GM12875 (cell line): Measurements from ENCODE around the gene ADAM22.

ENCODE experiments used
- H3K4me3 ChIP-seq: one replicate; pipeline ENCODE4 v1.5.1; 2011; ENCODE audit warnings: low read depth, low read length, control low read depth
- CTCF ChIP-seq: IDR thresholded peaks from 2 replicates; pipeline ENCODE4 v1.5.1; 2011; ENCODE audit warnings: low read depth, mild to moderate bottlenecking, control low read depth, inconsistent platforms, low read length, moderate library complexity, borderline replicate concordance; ENCODE audit not compliant: insufficient read depth

ADAM22 gene

GRCh38 chr7:88069093-88069492 is 135.0 kb downstream of the ADAM22 start:
- H3K4me3 ChIP-seq, result no peak overlapping the region
- no peak for TF ChIP-seq CTCF

- no peak for TF ChIP-seq CTCF
- H3K4me3 ChIP-seq, result peak overlapping the region; percentile 26
Measured at GRCh38 chr7:88071994-88072714, 138.1 kb downstream of the ADAM22 start.

GRCh38 chr7:88072715-88073055 is 138.6 kb downstream of the ADAM22 start:
- no peak overlapping the region for H3K4me3 ChIP-seq
- TF ChIP-seq CTCF, result no peak

- no peak for TF ChIP-seq CTCF
- H3K4me3 ChIP-seq, result no peak overlapping the region
Measured at GRCh38 chr7:88073626-88074025, 139.6 kb downstream of the ADAM22 start.

GRCh38 chr7:88075216-88075615 is 141.2 kb downstream of the ADAM22 start:
- no peak for TF ChIP-seq CTCF

GRCh38 chr7:88083883-88084282 is 149.8 kb downstream of the ADAM22 start:
- TF ChIP-seq CTCF, result no peak

More at GRCh38 chr7:88075216-88075615, 141.2 kb downstream of the ADAM22 start:
- no peak overlapping the region for H3K4me3 ChIP-seq

GRCh38 chr7:88089561-88089960 is 155.5 kb downstream of the ADAM22 start:
- no peak for TF ChIP-seq CTCF

More at GRCh38 chr7:88083883-88084282, 149.8 kb downstream of the ADAM22 start:
- H3K4me3 ChIP-seq, result no peak overlapping the region

More at GRCh38 chr7:88089561-88089960, 155.5 kb downstream of the ADAM22 start:
- H3K4me3 ChIP-seq, result no peak overlapping the region
